D341Med (cell line): ENCODE data around the gene FNDC3B.

Source experiments
- DNase-seq: peaks from one replicate; pipeline ENCODE4 v3.0.0; 2012; ENCODE audit warnings: low spot score

FNDC3B gene

GRCh38 chr3:172402892-172403643, 363.7 kb downstream of the FNDC3B start:
- DNase-seq = no peak

DNA sequence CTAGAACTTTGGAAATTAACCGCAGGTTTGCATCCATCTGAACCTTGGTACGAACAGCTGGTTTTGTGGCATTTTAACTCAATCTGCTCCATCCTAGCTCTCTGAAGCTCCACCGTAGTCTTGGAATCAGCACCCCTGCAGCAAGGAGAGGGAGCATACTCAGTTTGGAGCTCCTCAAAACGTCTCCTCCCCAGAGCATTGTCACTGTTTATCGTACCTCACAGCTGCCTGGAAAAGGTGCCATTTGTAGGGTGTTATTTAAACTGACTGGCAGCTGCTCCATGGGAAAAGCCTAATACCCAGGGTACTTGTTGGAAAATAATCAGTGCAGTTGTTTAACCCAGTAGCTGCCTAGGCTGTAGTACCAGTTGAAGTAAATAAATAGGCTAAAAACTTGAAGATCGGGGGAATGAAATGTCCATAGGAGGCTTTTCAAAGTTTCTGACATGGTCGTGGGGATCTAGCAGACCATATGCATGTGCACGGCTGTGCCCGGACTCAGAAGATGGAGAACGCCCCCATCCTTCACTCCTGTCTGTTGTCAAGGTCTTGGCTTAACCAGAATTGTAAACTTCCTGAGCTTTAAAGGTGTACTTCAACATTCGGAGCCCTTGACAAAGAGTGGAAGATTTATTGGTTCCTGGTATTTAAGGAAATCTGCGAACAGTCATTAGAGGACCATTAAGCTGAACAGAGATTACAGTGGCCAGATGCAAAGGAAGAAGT, 365.0 kb downstream of the FNDC3B start:
- no peak for DNase-seq

DNA sequence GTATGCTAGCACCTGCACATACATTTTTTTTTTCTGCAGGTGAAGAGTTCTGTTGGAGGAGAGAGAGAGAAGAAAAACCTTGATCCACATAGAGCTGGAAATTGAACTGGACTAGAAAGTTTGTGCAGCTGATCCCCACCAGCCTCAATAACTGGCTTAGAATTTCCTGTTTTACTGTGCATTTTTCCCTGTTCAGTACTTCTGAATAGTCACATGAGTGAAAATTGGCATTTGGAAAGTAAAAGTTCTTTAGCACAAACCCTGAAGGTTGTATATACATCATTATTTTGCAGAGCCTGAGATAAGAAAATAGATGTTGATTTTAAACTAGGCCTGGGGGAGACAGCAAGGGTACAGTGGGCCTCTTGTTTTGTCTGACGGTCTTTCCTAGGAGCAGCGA, 366.5 kb downstream of the FNDC3B start:
- DNase-seq = no peak

GRCh38 chr3:172407872-172408271, 368.5 kb downstream of the FNDC3B start:
- no peak for DNase-seq

DNA sequence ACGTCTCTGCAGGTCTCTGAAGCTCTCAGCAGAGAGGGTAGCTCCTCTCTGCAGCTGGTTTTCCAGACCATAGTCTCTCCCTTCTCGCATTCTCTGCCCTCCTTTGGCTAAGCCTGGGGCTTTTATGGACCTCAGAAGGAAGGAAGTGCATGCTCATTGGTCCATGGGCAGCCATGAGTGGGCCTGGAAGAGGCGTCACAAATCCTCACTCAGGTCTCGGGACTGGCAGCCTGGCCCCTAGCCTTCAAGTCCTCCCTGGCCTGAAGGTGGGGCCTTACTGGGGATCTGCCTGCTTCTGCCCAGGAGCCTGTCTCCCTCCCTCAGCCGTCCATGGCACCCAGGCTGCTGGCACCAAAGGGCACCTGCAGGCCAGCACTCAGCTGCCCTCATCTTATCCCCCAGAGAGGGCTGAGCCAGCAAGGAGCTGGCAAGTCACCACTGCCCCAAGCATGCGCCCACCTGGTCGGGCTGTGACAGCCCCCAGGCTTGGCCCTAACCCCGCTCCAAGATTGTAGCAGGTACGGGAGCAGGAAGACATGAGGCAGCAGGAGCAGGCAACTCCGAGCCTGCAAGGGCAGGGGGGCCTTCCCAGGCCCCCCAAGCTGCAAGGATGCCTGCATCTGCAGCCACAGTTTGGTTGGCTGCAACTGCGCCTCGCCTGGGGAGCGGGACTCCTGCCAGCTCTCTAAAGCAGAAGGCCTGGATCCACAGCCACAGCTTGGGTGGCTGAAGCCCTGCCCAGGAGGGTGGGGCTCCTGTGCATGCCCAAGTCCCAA, 371.5 kb downstream of the FNDC3B start:
- DNase-seq = no peak

DNA sequence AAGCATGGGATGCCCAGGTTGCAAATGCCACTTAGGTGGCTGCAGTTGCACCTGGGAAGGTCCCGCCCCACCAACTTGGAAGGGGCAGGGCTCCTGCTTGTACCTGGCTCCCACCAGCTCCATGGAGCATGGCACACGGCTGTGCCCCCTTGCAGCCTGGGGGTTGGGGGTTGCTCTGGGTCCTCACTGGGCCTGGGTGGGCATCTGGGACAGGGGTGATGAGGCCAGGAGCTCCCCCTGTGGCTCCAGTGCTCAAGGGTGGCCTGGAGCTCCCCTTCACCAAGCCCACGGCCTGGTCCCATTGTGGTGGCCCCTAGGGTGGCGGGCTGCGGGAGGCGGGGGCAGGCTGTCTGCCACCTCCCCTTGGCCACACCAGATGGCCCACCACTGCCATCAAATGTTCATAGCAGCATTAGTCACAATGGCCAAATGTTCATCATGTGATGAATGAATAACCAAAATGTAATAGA, 372.1 kb downstream of the FNDC3B start:
- DNase-seq = no peak

DNA sequence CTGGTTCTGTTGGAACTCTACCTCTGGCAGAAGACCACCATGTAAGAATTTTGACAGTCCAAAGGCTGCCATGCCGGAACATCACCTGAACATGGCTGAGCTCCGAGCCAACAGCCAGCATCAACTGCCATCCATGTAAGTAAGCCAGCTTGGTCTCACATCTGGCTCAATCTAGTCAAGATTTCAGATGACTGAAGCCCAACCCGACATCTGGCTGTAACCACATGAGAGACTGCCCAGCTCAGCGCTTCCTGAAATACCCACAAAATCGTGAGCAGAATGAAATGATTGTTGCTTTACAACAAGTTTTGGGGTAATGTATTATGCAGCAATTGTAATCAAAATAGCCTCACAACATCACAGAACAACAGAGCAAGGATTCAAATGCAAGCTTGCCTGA, 375.9 kb downstream of the FNDC3B start:
- DNase-seq = no peak

DNA sequence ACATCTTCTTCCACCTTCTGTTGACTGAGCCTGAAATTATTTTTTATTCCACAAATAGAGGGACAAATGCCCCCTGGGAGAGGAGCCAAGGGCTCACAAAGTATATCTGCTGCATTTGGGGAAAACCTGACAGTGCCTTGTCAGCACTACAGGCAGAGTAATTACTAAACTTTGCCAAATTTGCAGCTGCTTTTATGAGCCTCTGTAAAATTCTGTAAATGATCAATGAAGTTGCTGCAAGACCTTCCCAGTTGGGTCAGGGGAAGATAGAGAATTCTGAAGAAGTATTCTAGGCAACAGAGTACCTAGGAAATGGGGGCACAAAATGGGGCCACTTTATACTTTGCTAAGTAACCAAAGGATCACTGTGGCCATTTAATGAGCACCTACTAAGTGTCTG, 398.3 kb downstream of the FNDC3B start:
- no peak for DNase-seq

DNA sequence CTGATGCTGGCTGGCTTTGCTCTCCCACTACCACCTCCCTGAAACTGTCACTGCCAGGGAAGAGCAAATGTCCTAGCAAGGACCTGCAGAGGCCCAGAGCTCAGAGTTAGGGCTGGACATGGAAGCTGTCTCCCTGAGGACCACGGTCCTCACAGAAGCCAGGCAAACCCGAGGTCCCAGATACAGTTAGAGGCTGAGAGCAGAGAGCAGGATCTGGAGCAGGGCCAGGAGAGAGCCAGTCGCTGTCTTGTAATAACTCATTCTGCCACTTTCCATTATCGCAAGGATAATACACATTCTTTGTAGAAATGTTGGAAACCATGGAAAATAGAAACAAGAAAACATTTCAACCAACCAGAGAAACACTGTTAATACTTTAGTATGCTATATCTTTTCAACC, 398.8 kb downstream of the FNDC3B start:
- DNase-seq = no peak

- DNase-seq = no peak
These were observed 402.2 kb downstream of the FNDC3B start for GRCh38 chr3:172441581-172441980.

GRCh38 chr3:172442606-172443005, 403.2 kb downstream of the FNDC3B start:
- no peak for DNase-seq

- DNase-seq = no peak
These were observed 405.4 kb downstream of the FNDC3B start for GRCh38 chr3:172444821-172445220.

DNA sequence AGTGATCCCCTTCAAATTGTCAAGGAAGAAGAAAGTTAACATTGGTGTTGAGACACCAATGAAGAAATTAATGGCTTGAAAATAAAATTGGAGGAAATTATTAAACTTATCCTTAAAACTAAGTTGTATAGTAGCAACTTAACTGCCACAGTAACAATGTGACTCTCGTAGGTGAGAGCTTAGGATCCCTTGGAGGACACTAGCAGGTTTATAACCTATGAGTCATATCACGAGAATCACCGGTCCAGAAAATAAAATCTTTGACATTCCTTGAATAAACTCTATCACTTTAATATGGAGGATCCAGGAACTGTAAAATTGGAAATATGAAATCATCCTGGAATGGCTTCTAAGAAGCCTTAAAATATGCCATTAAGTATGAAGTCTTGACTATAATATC, 406.8 kb downstream of the FNDC3B start:
- no peak for DNase-seq

DNA sequence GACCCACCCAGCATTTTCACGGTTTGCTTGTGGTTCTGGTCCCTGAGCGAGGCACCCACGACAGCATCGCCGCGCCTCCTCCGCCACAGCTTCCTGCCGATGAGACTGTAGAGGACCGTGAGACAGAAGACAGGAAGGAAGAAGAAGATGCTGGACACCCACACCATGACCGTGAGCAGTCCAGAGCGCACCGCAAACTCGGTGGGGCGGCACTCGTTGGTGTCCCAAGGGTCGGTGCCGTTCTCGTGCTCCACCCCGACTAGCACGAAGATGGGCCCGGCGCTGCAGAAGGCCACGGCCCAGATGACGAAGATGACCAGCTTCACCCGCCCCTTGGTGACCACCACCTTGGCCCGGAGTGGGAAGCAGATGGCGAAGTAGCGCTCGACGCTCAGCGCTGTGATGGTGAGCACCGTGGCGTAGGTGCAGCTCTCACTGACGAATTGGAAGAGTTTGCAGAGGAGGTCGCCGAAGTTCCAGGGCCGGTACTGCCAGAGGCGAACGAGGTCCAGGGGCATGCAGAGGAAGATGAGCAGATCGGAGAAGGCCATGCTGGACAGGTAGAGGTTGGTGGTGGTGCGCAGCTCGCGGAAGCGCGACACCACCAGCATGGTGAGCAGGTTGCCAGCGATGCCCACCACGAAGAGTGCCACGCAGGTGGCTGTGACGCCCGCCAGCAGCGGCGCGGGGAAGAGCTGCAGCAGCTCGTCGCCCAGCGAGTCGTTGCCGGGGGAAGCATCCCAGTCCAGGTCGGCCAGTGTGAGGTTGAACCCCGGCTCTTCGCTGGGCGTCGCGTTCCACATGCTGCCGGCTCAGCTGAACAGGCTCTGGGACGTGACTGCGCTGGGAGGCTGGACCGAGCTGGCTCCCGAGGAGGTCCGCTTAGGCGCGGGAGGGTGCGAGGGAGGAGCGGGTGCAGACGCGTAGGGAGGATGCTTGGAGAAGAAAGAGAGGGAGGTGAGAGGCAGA, 408.5 kb downstream of the FNDC3B start, which contains the start of gene GHSR:
Gene GHSR, minus strand, starts transcription at position 846 of the 969 bp plus-strand sequence. Its CDS starts 43 bp downstream, at position 803.
- peak; percentile 47 for DNase-seq

GRCh38 chr3:172448661-172449465, 409.5 kb downstream of the FNDC3B start:
- peak; percentile 37 for DNase-seq

DNA sequence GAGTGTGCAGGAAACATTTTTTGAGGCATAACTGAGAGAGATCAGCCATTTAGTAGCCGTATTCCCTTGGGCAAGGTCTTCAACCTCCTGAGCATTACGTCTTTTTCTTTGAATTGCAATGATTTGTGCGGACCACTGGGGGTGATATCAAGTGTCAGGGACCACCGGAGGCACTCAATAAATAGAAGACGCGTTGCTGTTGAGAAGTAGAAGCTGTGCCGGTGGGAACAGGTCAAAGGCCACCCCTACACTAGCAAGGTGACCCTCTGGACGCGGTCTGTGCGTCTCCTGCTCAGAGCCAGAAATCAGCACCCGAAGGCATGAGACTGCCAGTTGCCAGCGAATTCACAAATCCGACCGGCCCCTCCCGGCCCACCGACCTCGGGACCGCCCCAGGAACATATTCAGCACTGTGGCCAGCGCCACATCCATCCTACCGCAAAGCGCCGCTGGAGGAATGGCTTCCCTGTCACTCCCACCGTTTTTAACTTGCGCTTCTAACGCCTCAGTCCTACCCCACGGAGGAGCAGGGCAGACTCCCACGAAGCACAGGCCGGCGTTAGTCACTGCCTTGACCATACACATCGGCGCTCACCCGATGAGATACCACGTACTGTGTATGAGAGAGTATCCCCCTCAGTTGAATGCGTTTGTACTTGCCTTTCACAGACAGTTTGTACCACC, 410.2 kb downstream of the FNDC3B start:
- DNase-seq = peak; percentile 30
